NCI-H748 (cell line): ENCODE results near the gene NPAS3.

ENCODE experiments used
- DNase-seq: peaks from one replicate; lab custom pipeline; 2025; ENCODE audit not compliant: unreplicated experiment; lab: John Stamatoyannopoulos, UW

The NPAS3 gene

DNA sequence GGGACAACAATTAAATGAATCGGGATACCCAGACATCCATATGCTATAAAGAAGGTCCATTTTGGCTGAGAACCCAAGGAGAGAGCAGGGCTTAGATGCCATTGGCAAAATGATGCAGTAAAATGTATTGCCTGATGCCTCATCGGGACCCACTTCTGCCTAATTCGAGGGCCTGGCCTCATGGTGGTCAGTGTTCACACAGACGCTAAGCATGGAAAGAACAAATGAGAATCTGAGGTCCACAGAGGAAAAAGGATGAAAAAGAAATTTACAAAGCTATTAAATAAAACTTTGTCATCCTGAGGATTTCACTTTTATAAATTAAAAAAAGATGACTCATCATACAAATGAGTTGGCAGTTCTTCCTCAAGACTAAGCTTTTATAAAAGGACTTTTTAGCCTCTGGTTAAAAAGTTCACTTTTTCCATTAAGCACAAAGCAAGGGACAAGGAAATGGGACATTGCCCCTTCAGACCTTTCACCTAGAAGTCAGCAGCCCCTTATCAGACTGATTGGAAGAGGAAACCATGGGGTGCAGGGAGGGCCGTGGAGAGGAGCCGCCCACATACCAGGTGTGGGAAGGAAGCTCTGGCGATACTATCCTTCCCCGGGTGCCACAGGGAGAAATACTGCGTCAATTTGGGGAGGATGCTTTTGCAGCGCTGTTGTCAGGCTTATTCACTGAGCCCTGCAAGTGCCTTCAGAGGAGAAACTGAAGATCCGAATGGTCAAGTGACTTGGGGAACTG, 836.2 kb downstream of the NPAS3 start:
- DNase-seq = no peak

GRCh38 chr14:33776871-33777270, 838.2 kb downstream of the NPAS3 start:
- no peak for DNase-seq

- DNase-seq = no peak
These were observed 839.0 kb downstream of the NPAS3 start for GRCh38 chr14:33777681-33778080.

DNA sequence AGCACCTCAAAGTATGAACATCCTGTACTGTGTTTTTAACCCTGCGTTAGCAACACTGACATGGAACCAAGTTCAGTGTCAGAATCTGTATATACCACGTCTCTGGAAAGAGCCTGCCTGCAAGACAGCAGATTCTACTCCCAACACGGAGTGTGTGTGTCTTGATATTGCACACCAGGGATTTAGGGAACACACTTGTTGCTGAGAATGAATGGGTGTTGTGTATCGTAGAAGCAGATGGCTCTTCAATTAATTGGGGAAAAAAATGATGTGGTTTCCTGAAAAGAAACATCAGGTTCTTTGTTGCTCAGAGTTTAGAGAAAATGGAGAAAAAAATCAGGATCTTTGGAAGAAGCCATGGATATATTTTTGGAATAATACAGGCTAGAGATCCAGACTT, 841.4 kb downstream of the NPAS3 start:
- no peak for DNase-seq

- DNase-seq = no peak
These were observed 842.6 kb downstream of the NPAS3 start for GRCh38 chr14:33781236-33781635.

DNA sequence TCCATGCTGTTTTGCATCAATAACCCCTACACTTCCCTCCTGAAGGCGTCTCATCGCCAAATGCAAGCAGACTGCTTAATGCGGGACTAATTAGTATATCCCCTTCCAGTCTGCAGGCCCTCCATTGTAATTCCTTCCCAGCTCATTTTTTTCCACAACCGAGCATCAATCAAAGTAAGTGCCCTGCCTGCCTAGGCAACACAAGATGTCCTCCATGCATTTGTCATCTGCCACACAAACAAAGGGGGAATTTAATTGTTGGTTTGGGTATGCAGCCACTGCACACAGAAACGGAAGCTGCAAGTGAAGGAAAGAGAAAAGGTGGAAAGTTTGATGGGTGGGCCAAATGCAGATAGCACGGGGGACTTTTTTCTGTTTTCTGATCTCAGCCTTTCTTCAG, 844.2 kb downstream of the NPAS3 start:
- peak; percentile 74 for DNase-seq

DNA sequence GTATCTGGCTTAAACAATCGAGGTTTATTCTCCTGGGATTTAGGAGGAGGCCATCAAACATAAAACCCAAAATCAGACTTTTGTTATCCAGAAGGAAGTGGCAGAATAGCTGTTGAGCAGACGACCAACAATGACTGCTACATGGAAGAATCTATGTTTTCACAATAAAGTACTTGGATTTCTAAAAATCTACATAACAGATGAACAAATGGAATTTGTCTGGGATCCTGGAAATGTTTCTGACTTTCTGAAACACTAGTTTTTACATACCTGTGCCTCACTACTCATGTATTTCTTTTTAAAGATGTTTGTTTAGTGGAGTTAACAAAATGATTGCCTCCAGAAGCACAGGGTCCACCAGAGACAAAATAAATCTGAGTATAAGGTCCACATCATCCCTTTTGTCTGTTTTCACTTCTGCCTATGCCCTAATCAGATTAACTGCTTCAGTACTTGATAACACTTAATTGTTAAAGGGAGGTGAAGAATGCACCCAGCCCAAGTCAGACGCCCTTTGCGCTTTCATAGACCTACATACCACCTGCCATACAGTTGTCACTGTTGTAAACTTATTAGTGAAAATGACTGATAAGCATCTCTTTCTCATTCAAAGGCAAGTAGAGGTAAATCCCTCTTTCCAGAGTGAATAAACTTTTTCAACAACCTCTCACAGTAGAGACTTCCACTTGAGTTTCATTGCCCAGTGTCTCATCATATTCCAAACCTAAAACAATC, 847.6 kb downstream of the NPAS3 start:
- DNase-seq = no peak

DNA sequence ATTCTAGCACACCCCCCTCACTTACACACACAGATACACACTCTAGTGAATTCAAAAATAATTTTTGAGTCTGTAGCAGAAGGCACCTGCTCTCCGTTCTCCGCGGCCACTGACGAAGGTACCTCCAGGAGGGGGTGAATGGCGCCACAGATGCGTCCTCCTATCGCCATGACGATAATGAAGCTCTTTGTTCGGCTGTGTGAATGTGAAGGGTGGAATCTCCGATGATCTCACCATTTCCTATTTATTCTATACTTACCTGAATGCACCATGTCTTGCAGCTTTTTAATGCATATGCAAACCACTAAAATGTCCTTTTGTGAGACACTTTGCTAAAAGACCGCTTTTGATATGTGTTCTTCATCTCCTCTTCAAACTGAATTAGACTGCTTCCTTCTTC, 849.5 kb downstream of the NPAS3 start:
- peak; percentile 88 for DNase-seq

- no peak for DNase-seq
These were observed 852.3 kb downstream of the NPAS3 start for GRCh38 chr14:33790996-33791395.

DNA sequence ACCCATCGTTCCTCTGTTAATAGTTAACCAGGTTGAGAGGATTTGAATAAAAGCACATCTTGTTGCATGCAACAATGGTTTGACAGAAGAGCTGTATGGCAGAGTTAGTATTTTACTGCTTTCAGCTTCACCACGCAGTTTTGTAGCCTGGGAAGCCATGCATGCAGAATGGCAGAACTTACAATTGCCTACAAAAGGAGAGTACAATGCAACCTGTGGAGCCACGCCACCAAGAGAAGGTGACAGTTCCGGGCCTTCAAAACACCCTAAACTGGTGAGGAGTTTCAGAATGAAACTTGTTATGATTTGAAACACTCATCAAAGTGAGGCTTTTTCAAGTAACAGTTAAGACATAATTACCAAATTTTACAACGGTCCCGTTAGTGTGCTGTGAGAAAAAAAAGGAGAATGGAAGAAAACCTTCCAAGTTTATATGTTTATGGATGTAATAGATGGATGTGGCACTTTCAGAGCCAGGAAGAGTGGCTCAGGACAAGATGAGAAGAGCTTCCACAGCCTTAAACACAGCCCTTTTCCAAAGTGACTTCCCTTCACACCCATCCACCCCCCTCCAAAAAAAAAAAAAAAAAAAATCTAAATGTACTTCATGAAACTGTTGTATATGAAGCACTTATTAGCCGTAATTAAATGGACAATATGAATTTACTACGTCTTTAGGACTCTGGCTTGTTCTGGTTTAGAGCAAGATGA, 853.5 kb downstream of the NPAS3 start:
- DNase-seq = no peak

- peak; percentile 80 for DNase-seq
These were observed 854.2 kb downstream of the NPAS3 start for GRCh38 chr14:33792720-33793368.

GRCh38 chr14:33793398-33794110, 854.9 kb downstream of the NPAS3 start:
- no peak for DNase-seq

- DNase-seq = no peak
These were observed 856.2 kb downstream of the NPAS3 start for GRCh38 chr14:33794791-33795305.

DNA sequence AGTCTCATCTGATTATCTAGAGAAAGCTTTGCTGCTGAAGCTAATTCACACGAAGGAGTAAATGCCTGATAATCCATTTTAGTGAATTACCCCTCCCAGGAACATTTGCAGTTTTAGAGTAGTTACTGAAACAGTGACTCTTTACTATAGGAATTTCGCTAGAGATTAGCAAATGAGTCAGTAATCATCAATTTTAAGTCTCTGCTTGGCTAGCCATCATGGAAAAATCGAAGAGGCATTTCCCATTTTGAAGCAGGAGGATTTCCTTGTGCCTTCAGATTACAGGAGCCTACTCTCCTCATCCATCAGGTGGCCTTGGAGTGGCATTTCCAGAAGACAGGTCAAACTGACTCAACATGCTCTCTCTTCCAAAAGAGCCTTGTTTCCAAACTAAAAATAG, 857.7 kb downstream of the NPAS3 start:
- no peak for DNase-seq

DNA sequence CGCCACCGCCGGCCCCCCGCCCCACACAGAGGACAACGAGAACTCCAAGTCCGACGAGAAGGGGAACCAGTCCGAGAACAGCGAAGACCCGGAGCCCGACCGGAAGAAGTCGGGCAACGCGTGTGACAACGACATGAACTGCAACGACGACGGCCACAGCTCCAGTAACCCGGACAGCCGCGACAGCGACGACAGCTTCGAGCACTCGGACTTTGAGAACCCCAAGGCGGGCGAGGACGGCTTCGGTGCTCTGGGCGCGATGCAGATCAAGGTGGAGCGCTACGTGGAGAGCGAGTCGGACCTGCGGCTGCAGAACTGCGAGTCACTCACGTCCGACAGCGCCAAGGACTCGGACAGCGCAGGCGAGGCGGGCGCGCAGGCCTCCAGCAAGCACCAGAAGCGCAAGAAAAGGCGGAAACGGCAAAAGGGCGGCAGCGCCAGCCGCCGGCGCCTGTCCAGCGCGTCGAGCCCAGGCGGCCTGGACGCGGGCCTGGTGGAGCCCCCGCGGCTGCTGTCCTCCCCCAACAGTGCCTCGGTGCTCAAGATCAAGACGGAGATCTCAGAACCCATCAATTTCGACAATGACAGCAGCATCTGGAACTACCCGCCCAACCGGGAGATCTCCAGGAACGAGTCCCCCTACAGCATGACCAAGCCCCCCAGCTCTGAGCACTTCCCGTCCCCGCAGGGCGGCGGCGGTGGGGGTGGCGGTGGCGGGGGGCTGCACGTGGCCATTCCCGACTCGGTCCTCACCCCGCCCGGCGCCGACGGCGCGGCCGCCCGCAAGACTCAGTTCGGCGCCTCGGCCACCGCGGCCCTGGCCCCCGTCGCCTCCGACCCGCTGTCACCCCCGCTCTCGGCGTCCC, 861.3 kb downstream of the NPAS3 start:
- DNase-seq = no peak

- no peak for DNase-seq
These were observed 862.1 kb downstream of the NPAS3 start for GRCh38 chr14:33800735-33801163.

- no peak for DNase-seq
These were observed 864.1 kb downstream of the NPAS3 start for GRCh38 chr14:33802737-33803136.

GRCh38 chr14:33805593-33805992, 866.9 kb downstream of the NPAS3 start:
- no peak for DNase-seq

DNA sequence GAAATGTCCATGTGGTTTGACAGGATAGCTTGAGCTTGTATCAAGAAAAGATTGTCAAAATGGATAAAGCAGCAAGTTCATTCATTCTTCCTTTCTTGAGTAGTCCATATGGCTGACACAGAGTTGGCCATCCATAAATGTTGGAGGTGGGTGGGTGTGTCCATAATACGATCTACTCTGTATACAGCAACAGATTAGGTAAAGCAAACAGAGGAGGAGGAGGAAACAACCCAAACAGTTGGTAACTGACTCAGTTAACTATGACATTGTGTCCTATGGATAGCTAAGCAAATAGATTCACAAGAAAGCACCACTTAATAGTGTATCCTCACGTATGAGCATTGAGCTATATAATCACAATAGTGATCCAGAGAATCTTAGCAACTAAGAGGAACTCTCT, 868.2 kb downstream of the NPAS3 start:
- peak; percentile 60 for DNase-seq

GRCh38 chr14:33808187-33808586, 869.5 kb downstream of the NPAS3 start:
- no peak for DNase-seq
